ENCODE data around the gene TFR2.
"Not testable (repeated sequence)": the region's sequence is repeated elsewhere in the genome, so short reads cannot be mapped to it uniquely, and the experiment has no call there.

The TFR2 gene

GRCh38 chr7:100678291-100678984 is 37.1 kb upstream of the TFR2 start:
- DNase-seq (ENCODE audit: low read depth), result no peak

DNA sequence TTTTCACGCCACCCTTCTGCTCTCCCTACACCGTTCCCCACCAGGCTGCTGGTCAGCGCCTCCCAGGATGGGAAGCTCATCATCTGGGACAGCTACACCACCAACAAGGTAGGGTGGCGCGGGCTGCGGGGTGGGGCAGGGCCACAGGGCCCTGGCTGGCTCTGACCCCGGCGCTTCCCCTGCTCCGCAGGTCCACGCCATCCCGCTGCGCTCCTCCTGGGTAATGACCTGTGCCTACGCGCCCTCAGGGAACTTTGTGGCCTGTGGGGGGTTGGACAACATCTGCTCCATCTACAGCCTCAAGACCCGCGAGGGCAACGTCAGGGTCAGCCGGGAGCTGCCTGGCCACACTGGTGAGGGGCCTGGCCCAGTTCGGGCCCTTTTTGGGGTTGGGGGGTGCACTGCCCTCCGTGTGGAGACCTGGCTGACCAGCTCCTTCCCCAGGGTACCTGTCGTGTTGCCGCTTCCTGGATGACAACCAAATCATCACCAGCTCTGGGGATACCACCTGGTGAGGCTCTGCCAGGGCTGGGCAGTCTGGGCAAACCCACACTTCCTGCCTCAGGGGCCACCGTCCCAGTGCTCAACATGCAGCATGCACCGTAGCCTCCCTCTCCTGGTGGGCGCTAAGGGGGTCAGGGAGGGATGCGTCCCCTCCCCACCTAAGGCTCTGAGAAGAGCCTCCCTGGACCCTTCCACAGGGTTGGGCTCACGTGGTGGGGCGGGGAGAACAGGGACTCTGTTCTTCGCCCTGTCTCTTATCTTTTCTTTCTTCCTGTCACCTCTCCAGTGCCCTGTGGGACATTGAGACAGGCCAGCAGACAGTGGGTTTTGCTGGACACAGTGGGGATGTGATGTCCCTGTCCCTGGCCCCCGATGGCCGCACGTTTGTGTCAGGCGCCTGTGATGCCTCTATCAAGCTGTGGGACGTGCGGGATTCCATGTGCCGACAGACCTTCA is 36.2 kb upstream of the TFR2 start:
- DNase-seq (ENCODE audit: low read depth), result no peak

DNA sequence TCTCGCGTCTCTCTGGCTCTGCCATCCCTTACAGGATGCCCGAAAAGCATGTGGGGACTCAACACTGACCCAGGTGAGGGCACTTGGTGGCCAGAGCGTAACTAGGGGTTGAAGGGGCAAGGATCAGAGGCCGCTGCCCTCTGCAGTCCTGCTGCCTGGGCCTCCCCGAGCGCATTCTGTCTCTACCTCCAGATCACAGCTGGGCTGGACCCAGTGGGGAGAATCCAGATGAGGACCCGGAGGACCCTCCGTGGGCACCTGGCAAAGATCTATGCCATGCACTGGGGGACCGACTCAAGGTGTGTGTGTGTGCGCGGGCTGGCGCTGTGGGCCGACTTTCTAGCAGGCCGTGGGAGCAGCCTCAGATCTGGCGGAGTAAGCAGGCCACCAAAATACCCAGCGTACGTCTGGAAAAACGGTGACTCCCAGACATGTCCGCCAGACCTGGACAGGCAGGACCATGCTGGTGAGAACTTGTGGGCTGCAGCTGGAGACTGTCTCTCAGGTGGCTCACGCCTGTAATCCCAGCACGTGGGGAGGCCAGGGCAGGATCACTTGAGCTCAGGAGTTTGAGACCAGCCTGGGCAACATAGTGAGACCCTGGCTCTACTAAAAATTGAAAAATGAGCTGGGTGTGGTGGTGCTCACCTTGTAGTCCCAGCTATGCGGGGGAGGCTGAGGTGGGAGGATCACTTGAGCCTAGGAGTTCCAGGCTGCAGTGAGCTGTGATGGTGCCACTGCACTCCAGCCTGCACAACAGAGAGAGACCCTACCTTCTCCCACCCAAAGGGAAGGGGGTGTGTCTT is 35.4 kb upstream of the TFR2 start:
- DNase-seq (ENCODE audit: low read depth), result no peak

- DNase-seq (ENCODE audit: low read depth), result peak; percentile 70
Measured at GRCh38 chr7:100675581-100676350, 34.4 kb upstream of the TFR2 start.

DNA sequence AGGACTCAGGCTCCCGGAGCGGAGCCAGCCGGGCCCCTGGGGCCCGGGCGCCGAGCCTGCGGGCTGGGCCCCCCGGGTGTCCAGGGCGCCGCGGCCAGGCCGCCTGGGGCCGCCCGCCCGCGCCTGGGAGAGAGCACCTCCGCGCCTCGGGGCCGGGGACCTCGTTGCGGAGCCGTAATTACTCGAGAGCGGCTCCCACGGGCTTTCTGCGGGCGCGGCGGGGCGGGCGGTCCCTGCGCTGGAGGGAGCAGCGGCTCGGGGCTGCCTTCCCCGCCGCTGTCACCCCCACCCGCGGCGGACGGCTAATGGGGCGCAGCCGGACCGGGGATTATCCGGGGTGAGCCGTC is 33.7 kb upstream of the TFR2 start:
- no peak for DNase-seq (ENCODE audit: low read depth)

DNA sequence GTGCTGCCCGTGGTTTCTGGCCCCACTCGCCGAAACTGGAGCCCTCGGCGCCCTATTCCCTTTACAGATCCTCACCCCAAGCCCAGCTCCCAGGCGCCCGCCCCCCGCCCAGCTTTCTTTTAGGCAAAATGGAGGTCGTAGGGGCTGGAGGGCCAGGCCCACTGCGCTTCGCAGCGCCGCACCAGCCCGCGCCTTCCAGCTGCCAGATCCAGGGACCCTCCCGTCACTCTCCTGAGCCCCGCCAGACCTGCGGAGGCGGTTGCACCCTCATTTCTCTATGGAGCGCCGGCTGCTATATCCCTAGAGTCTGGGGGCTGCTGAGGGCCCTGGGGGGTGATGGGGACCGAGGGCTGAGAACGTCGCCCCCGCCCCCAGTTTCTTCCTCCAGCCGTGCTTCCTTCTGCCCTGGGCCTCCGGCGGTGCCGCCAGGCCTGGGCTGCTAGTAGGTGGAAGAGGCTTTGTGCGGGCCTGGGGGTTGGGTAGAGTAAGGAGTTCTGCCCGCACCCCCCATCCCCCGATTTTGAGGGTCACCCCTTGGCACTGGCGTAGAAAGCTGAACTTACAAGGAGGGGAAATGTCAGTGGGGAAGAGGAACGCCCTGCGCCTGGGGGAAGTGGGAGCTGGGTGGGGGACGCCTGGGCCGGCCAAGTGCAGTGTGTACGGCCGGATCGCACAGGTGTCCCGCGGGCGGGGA is 33.2 kb upstream of the TFR2 start:
- DNase-seq (ENCODE audit: low read depth), result no peak

GRCh38 chr7:100673942-100674410 is 32.6 kb upstream of the TFR2 start:
- DNase-seq (ENCODE audit: low read depth), result no peak

DNA sequence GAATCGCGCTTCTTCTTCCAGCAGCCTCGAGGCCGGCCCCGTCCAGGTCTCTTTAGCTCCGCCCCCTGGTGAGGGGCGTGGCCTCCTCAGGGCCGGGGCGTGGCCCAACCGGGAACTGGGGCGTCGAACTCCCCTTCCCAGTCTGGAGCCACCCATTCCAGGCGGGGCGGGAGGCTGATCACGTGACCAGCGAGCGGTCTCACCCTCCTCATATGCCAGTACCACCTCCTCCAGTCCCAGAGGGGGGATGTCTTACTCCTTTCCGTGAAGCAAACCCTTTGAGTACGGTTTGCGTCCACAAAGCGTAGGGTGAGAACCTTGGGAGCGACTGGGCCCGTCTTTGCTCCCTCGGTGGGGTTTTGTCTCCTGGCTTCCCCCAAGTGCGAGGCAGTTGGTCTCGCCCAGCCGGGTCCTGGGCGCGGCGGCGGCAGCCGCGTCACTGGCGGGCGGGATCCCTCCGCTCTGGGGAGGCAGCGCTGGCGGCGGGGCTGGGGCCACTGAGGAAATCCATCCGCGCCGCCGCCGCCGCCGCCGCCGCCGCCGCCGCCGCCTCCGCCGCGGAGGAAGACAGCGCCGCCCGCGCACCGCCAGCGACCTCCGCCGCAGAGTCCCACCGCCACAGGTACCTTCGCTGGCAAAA is 32.1 kb upstream of the TFR2 start, which contains the start of gene GNB2:
Gene GNB2 (plus strand): TSS at position 439 of the 640 bp plus-strand sequence. CDS start 2,526 bp downstream, outside the sequence.
- DNase-seq (ENCODE audit: low read depth), result peak; percentile 99

DNA sequence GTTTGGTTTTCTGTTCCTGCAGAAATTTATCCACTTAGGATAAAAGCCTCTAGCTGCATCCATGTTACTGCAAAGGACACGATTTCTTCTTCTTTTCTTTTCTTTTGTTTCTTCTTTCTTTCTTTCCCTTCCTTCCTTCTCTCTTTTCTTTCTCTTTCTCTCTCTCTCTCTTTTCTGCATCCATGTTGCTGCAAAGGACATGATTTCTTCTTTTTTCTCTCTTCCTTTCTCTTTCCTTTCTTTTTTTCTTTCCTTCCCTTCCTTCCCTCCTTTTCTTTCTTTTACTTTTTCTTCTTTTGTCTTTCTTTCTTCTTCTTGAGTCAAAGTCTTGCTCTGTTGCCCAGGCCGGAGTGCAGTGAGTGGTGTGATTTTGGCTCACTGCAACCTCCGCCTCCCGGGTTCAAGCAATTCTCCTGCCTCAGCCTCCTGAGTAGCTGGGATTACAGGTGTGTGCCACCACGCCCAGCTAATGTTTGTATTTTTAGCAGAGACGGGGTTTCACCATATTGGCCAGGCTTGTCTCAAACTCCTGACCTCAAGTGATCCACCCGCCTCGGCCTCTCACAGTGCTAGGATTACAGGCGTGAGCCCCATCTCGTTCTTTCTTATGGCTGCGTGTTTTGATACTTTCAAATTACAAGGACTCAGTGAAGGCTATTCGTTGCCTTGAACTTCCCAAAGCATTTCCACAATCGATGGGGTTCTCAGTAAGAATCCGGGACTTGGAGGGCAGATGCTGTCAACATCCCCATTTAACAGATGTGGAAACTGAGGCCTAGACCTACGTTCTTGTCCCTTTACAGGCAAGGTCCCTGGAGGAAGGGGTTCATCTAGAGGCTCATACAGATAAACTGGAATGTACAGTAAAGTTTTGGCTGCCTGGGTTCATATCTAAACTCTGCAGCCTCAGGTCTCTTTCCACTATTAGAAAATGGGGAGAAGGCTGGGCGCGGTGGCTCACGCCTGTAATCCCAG is 30.3 kb upstream of the TFR2 start:
- DNase-seq (ENCODE audit: low read depth), result no peak

- DNase-seq (ENCODE audit: low read depth), result no peak
Measured at GRCh38 chr7:100670074-100670473, 28.7 kb upstream of the TFR2 start.

DNA sequence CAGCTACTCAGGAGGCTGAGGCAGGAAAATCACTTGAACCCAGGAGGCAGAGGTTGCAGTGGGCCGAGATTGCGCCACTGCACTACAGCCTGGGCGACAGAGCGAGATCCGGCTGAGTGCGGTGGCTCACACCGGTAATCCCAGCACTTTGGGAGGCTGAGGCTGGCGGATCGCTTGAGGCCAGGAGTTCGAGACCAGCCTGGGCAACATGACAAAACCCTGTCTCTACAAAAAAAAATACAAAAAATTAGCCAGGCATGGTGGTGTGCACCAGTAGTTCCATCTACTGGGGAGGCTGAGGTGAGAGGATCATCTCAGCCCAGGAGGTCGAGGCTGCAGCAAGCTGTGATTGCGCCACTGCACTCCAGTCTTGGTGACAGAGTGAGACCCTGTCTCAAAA is 27.8 kb upstream of the TFR2 start:
- not testable (repeated sequence) for DNase-seq (ENCODE audit: low read depth)

- no peak for DNase-seq (ENCODE audit: low read depth)
Measured at GRCh38 chr7:100668069-100668449, 26.7 kb upstream of the TFR2 start.

DNA sequence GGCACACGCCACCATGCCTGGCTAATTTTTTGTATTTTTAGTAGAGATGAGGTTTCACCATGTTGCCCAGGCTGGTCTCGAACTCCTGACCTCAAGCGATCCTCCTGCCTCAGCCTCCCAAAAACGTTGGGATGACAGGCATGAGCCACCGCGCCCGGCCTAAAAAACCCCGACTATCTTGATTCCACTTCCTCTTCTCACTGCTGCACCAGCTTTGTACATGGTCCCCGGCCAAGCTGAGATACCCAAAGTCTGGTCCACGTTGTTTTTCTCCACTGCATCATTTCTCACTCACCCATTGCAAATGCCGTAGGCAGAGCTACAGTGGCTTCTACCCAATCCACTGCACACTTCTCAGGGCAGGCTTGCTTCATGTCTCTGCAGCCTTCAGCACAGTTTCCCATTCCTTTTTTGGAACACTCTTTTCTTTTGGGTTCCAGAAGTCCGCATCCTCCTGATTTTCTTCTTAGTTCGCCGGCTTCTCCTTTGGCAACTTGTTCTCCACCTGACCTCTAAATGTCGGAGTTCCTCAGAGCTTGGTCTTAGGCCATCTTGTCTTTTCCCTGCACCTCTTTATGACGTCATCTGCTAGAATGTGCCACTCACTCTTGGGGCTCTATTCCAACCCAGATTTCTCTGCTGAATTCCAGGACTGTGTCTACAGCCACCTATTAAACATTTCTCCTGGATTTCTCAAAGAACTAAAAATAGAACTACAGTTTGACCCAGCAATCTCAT is 26.1 kb upstream of the TFR2 start:
- DNase-seq (ENCODE audit: low read depth), result no peak

DNA sequence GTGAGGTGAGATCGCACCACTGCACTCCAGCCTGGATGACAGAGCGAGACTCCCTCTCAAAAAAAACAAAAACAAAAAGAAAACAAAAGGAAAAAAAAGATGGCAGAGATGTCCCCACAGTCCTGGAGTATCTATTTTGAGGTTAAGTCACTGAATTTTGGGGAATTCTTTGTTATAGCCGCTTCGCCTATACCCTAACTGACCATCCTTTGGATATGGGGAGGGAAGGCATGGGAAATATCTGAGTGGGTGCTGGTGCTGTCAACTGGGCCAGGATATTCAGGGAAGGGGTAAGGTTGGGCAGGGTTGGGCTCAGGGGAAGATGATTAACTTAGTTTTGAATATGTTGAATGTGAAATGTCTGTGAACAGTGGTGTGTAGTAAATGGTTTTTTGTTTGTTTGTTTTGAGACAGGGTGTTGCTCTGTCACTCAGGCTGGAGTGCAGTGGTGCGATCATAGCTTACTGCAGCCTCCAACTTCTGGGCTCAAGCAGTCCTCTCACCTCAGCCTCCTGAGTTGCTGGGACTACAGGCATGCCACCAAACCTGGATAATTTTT is 23.9 kb upstream of the TFR2 start:
- DNase-seq (ENCODE audit: low read depth), result no peak

DNA sequence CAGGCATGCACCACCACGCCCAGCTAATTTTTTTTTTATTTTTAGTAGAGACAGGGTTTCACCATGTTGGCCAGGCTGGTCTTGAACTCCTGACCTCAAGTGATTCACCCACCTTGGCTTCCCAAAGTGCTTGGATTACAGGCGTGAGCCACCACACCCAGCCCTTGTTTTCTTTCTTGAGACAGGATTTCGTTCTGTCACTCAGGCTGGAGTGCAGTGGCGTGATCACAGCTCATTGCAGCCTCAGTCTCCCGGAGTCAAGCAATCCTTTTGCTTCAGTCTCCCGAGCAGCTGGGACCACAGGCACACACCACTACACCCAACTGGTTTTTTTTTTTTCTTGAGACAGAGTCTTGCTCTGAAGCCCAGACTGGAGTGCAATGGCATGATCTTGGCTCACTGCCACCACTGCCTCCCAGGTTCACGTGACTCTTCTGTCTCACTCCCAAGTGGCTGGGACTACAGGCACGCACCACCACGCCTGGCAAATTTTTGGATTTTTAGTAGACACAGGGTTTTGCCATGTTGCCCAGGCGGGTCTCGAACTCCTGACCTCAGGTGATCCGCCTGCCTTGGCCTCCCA is 20.9 kb upstream of the TFR2 start:
- DNase-seq (ENCODE audit: low read depth), result not testable (repeated sequence)

GRCh38 chr7:100655908-100656674 is 14.7 kb upstream of the TFR2 start, which contains the start of gene ACTL6B:
Gene ACTL6B (minus strand): TSS chr7:100656448. CDS start chr7:100656354, 94 bp downstream.
- no peak for DNase-seq (ENCODE audit: low read depth)
